Skeletal muscle tissue (tissue), 4 donors: ENCODE data around the gene RNU1-2. TPM values are rescaled to one million over a fixed set of nuclear protein-coding genes. Genes with fewer than 3 reads are reported as not detected.
"Not testable (repeated sequence)": the region's sequence is repeated elsewhere in the genome, so short reads cannot be mapped to it uniquely, and the experiment has no call there.

Experiments used
- H3K27ac ChIP-seq: one replicate; pipeline ENCODE4 v1.7.0; 2013; ENCODE audit warnings: mild to moderate bottlenecking, low read depth, low read length, inconsistent platforms
- H3K27me3 ChIP-seq, 3 donors: one replicate each; pipeline ENCODE4 v1.7.0; 2013; ENCODE audit warnings: low read length in 3 of 3; ENCODE audit not compliant: control insufficient read depth in 3 of 3, insufficient read depth in 3 of 3
- H3K36me3 ChIP-seq, 3 donors: one replicate each; pipeline ENCODE4 v1.7.0; 2013; ENCODE audit warnings: low read length in 3 of 3; ENCODE audit not compliant: control insufficient read depth in 3 of 3, insufficient read depth in 3 of 3
- H3K4me1 ChIP-seq, 3 donors: one replicate each; pipeline ENCODE4 v1.7.0; 2013; ENCODE audit warnings: low read length in 3 of 3, mild to moderate bottlenecking in 3 of 3; ENCODE audit not compliant: control insufficient read depth in 3 of 3, insufficient read depth in 3 of 3
- H3K4me3 ChIP-seq, 3 donors: one replicate each; pipeline ENCODE4 v1.7.0; 2013; ENCODE audit warnings: low read length in 3 of 3
- H3K9ac ChIP-seq, 3 donors: one replicate each; pipeline ENCODE4 v1.7.0; 2013; ENCODE audit warnings: low read length in 3 of 3, mild to moderate bottlenecking in 3 of 3, moderate library complexity in 2 of 3, low read depth in 1 of 3
- H3K9me3 ChIP-seq, 3 donors: one replicate each; pipeline ENCODE4 v1.7.0; 2013; ENCODE audit warnings: low read length in 3 of 3; ENCODE audit not compliant: control insufficient read depth in 3 of 3
- total RNA-seq: library from RNA; depleted of rRNA; stranded (reverse); fragments of >200 nt; gene quantifications from one replicate; pipeline ENCODE4 v1.2.3, GENCODE V29; 2014
- donor health status: Osteomylitis.

Gene RNU1-2
- total RNA-seq, 1 donor from 2014 or later: under 0.01 TPM

DNA sequence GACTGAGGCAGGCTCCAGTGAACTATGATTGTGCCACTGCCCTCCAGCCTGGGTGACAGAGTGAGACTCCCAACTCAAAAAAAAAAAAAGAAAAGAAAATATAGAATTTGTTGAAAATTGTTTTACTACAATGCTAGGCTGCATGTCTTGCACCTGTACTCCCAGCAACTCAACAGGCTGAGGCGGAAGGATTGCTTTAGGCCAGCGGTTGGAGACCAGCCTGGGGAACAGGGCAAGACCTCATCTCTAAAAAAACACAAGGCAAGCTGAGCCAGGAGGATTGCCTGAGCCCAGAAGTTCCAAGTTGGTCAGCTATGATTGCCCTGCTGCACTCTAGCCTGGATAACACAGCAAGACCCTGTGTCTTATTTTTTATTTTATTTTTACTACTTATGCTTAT, 3.2 kb downstream of the RNU1-2 start:
- H3K4me1 ChIP-seq: peaks cover 16 to 26% (median 24%) of the 10 kb centered on the region in 3 donors
- H3K9me3 ChIP-seq, H3K27ac ChIP-seq, H3K4me3 ChIP-seq, H3K36me3 ChIP-seq, H3K27me3 ChIP-seq: not testable (repeated sequence)
- peak overlapping the region in 1 of 3 donors; percentile 51 for H3K9ac ChIP-seq

GRCh38 chr1:16900751-16901150, 5.0 kb downstream of the RNU1-2 start:
- Histone ChIP-seq H3K27me3 (no peaks in the 10 kb centered on the region), H3K4me1 (peaks cover 22 to 31% (median 30%) of the 10 kb centered on the region in 3 donors), H3K4me3 (no peak overlapping the region), H3K36me3 (no peaks in the 10 kb centered on the region), H3K9me3 (no peaks in the 10 kb centered on the region), H3K9ac (no peak overlapping the region), H3K27ac (no peak overlapping the region)

GRCh38 chr1:16901371-16901770, 5.6 kb downstream of the RNU1-2 start:
- not testable (repeated sequence) for H3K9me3 ChIP-seq, H3K27me3 ChIP-seq, H3K4me3 ChIP-seq, H3K36me3 ChIP-seq, H3K27ac ChIP-seq, H3K9ac ChIP-seq
- peaks cover 27 to 35% (median 31%) of the 10 kb centered on the region in 3 donors for H3K4me1 ChIP-seq

DNA sequence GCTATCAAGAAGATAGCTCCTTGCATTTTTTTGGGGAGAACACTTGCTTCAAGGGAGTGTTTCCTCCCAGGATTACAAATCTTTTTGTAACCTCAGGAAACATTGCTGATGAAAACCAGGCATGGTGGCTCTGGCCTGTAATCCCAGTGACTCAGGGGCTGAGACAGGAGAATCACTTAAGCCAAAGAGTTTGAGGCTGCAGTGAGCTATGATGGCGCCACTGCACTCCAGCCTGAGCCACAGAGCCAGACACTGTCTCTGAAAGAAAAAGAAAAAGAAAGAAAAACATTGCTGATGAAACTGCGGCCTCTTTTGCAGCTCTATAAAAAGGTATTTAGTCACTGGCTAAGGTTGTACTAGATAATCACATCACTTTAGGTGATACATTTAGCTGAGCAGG, 7.3 kb downstream of the RNU1-2 start:
- no peaks in the 10 kb centered on the region for H3K36me3 ChIP-seq
- H3K27ac ChIP-seq: peak overlapping the region; percentile 98
- peaks cover 24 to 32% (median 27%) of the 10 kb centered on the region in 3 donors for H3K4me1 ChIP-seq
- peak overlapping the region in 1 of 3 donors; percentile 93 for H3K4me3 ChIP-seq
- no peaks in the 10 kb centered on the region for H3K9me3 ChIP-seq
- no peaks in the 10 kb centered on the region for H3K27me3 ChIP-seq
- peak overlapping the region in 1 of 3 donors; percentile 99 for H3K9ac ChIP-seq

GRCh38 chr1:16903458-16903796, 7.6 kb downstream of the RNU1-2 start:
- Histone ChIP-seq H3K27me3 (no peaks in the 10 kb centered on the region), H3K4me1 (peaks cover 24 to 28% (median 27%) of the 10 kb centered on the region in 3 donors), H3K27ac (peak overlapping the region; percentile 98), H3K9ac (peak overlapping the region; percentile 93 to 100 (median 99)), H3K9me3 (no peaks in the 10 kb centered on the region), H3K4me3 (peak overlapping the region; percentile 86 to 93 (median 90)), H3K36me3 (no peaks in the 10 kb centered on the region)

GRCh38 chr1:16904560-16905109, 8.9 kb downstream of the RNU1-2 start:
- Histone ChIP-seq H3K9me3 (no peaks in the 10 kb centered on the region), H3K27me3 (no peaks in the 10 kb centered on the region), H3K36me3 (no peaks in the 10 kb centered on the region), H3K27ac (peak overlapping the region; percentile 98), H3K4me3 (peak overlapping the region; percentile 86 to 93 (median 90)), H3K4me1 (peaks cover 21 to 24% (median 21%) of the 10 kb centered on the region in 3 donors), H3K9ac (peak overlapping the region; percentile 93 to 100 (median 99))

DNA sequence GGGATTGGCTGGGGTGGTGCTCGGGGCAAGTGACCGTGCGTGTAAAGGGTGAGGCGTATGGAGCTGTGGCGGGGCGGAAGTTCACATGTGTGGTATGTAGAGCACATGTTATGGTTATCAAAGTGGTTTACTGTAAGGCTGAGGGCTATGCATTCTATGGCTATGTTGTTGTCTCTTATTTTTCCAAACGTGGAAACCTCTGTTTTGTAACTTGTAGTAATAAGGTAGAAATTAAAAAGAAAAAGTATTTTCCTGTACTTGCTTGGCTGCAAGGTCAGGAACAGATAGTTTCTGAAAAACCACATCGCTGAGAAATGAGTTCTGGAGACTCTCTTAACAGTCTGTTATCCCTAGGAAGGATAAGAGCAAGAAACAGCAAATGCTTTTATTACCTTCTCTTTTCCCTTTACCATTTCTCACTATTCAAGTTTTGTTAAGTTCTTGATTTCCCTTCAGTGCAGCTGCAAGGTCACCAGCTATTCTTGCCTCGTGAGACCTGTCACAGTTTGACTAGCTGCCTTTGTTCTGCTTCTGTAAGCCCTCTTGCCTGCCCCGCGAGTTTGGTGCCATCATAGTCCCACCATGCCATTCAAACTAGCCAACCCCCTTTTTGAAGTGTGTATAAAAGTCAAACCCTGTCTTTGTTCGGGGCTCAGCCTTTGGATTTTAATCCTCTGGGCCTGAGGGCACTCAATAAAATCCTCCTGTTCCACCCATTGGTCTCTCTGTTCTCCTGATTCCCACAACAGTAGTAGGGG, 9.5 kb downstream of the RNU1-2 start:
- peaks cover 21 to 24% (median 21%) of the 10 kb centered on the region in 3 donors for H3K4me1 ChIP-seq
- H3K27ac ChIP-seq: peak overlapping the region; percentile 98
- H3K9me3 ChIP-seq: no peaks in the 10 kb centered on the region
- H3K9ac ChIP-seq: peak overlapping the region; percentile 93 to 100 (median 99)
- H3K27me3 ChIP-seq: no peaks in the 10 kb centered on the region
- H3K36me3 ChIP-seq: no peaks in the 10 kb centered on the region
- H3K4me3 ChIP-seq: peak overlapping the region; percentile 86 to 93 (median 90)

- Histone ChIP-seq H3K4me3 (peak overlapping the region in 1 of 3 donors; percentile 17), H3K36me3 (no peaks in the 10 kb centered on the region), H3K4me1 (peaks cover 21 to 24% (median 21%) of the 10 kb centered on the region in 3 donors), H3K27ac (peak overlapping the region; percentile 98), H3K9ac (peak overlapping the region; percentile 93 to 100 (median 99)), H3K9me3 (no peaks in the 10 kb centered on the region), H3K27me3 (no peaks in the 10 kb centered on the region)
Measured at GRCh38 chr1:16905868-16906702, 10.3 kb downstream of the RNU1-2 start.

DNA sequence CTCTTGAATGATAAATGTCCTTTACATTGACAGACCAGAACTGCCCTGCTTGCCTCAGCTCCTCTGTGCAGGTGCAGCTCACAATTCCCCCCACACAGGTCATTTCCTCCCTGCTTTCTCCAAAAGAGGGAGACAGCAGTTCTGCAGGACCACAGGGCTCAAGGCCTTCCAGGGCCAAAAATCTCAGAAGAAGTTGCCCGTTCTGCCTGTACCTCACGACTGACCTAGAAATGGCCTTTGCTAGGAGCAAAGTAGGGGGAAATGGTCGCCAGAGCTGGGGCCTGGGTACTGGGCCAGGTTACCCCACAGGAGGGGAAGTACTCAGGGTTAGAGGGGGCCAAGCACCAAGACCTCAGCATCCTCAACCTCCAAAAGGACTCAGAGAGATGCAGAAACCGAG, 11.1 kb downstream of the RNU1-2 start:
- no peaks in the 10 kb centered on the region for H3K27me3 ChIP-seq
- H3K36me3 ChIP-seq: no peaks in the 10 kb centered on the region
- peak overlapping the region in 1 of 3 donors; percentile 99 for H3K9ac ChIP-seq
- H3K4me3 ChIP-seq: no peak overlapping the region
- peak overlapping the region; percentile 0 for H3K27ac ChIP-seq
- H3K9me3 ChIP-seq: no peaks in the 10 kb centered on the region
- peaks cover 21 to 28% (median 21%) of the 10 kb centered on the region in 3 donors for H3K4me1 ChIP-seq
